Stimulated activated CD8-positive, alpha-beta memory T cell treated with anti-CD3 and anti-CD28 coated beads, Interleukin-4, amount 100 ng/mL, for 1 hour (primary cell): ENCODE data around the gene SLC9C1.

Experiments used
- DNase-seq, 2 donors: peaks; one replicate each; pipeline ENCODE4 v3.0.0-alpha.2; 2020; ENCODE audit warnings: low read depth in 2 of 2, low spot score in 1 of 2

SLC9C1 gene

DNA sequence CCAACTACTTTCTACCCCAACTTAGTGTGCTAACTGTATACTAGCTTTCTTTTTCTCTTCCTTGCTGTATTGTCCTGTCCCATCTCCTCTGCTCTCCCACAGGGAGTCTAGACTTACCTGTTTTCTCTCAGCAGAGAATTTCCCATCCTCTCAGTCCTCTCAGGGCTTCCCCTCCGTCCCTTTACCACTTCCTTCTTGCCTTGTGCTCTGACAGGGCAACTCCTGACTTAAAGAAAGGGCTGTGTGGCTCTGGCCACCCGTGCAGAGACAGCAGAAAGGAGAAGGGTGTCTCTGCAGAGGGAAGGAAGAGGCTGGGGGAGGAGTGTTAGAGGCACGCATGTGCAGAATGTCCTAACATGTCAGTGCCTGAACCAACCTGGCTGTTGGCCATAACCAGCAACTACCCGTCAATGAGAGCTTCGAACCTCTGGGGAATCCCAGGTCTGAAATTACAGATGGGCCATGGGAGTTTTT, 161.0 kb downstream of the SLC9C1 start, which contains the start of gene GCSAM:
Gene GCSAM (minus strand): TSS at position 274 of the 474 bp plus-strand sequence. CDS start 128 bp downstream, at position 146.
- peak in 1 of 2 donors; percentile 38 for DNase-seq

DNA sequence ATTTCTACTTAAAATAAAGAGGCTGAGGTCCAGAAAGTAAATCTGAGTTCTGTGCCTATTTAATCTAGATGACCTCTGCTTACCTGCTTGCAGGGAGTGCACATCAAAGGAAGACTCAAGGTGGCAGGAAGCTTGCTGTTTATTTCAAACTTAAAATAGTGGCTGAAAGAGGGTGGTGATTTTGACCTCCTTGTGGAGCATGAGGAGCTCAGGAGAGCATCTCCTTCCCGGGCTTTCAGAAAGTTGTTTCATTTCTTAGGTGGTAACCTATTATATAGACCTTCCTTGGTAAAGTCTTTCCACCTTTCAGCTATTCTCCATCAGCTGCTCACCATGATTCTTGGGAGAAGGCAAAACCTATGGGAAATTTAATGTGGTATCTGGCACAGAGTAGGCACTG, 161.5 kb downstream of the SLC9C1 start:
- no peak for DNase-seq

DNA sequence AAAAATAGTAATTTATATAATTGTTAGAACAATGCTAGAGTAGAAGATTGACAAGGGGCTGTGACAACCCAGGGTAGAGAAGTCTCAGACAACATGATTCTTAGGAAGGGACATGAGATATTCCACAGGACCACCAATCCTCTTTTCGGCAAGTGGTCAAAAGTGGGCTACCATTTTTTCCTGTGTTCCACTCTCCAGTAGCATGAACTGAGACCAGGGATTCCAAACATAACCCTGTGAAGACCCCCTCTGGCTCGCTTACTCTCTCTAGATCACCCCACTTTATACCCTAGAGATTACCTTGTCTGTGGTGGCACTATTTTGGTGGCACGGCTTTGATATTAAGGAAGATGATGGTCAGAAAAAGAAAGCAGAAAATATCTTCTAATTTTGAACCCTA, 161.9 kb downstream of the SLC9C1 start:
- DNase-seq = no peak

DNA sequence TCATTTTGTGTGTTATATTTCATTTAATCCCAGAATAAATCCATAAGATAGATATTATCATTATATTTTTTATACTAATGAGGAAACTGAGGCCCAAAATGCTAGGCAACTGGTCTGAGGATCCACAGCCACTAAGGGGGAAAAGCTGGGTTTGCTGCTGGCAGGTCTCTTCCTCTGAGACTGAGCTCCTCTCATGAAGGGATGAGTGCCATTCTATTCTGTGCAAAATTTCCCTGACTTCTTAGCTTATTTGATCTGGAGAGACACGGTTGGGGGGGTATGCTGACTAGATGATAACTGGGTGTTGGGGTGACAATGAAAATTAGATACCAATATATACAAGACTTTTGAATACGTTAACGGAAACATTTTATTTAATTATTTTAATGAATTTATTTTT, 162.9 kb downstream of the SLC9C1 start:
- no peak for DNase-seq

DNA sequence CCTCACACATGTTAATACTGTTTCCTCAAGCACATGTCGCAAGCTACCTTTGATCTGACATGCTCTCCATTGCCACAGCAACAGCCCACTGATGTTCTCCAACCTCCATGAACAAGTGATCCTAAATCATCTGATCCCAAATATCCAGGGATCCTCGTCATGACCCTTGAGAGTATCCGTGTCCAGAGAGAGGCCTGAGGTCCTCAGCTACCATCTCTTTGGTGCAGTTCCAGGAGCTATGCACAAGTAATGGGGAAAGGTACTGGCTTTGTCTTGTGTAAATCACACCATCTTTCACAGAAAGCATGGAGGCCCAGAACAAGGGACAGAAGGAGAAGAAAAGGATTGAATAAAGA, 163.4 kb downstream of the SLC9C1 start:
- no peak for DNase-seq

DNA sequence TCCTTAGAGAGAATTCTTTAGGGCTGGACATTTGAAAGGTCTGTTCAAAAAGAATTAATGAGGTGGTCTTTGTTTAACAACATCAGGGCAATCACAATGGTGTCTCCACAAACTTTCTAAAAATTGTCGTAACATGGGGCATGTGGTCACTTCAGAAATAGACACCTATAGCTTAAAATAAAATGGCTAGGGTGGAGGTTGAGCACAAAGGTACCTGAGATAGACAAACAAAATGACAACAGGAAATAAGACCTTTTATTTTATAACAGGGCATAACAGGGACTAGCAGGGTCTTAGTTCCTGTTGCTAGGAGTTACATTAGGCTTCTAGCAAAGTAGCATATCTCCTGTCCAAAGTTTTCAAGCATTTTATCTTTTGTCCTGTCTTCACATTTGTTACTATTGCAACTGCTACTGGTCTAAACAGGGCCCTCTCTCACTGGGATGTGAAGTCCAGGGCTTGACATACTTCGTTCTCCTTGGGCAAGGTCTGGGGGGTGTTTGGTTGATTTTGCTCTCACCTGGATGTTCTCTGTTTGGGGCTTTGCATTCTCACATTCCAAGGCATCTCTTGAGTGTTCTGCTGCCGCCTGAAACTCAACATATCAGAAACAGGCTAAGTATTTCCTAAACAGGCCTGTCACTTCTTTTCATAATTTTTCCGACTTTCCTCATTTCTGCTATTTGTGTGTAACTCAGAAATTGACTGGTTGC, 163.9 kb downstream of the SLC9C1 start:
- DNase-seq = no peak

DNA sequence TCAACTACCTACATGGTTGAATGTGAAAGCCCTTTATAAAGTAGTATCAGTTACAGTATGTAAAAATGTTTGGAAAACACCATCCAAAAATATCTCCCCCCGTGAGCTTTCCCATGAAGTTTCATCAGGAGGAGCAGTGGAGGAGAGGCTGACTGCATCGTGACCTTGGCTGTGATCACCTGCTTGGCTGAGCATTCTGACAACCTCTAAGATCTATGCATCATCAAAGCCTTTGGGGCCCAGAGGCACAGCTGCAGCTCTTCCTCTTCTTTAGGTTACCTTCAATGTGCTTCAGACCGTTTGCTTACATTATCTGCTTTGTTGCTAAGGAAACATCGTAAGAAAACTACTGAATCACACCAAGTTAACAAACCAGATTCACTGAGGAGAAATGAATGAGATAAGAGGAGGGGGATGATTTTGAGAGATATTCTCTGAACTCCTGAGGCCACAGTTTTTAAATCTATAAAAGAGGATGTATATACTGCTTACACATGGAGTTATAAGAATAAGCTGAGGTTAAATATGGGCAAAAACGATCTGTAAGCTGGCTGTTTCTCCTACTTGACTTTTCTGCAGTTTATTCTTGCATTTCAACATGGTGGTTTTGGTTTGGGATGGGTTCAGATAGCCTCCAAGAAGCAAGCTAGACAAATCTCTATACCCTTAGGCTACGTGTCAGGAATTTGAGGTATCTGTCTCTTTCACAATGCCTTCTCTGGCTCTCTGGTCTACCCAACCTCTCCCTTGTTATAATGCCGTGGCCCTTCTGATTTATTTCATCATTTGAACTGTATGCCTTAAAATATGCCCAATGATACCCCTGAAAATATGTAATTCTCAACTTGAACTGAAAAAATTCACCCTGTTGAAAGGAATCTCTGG, 164.9 kb downstream of the SLC9C1 start:
- DNase-seq = peak in 1 of 2 donors; percentile 13

DNA sequence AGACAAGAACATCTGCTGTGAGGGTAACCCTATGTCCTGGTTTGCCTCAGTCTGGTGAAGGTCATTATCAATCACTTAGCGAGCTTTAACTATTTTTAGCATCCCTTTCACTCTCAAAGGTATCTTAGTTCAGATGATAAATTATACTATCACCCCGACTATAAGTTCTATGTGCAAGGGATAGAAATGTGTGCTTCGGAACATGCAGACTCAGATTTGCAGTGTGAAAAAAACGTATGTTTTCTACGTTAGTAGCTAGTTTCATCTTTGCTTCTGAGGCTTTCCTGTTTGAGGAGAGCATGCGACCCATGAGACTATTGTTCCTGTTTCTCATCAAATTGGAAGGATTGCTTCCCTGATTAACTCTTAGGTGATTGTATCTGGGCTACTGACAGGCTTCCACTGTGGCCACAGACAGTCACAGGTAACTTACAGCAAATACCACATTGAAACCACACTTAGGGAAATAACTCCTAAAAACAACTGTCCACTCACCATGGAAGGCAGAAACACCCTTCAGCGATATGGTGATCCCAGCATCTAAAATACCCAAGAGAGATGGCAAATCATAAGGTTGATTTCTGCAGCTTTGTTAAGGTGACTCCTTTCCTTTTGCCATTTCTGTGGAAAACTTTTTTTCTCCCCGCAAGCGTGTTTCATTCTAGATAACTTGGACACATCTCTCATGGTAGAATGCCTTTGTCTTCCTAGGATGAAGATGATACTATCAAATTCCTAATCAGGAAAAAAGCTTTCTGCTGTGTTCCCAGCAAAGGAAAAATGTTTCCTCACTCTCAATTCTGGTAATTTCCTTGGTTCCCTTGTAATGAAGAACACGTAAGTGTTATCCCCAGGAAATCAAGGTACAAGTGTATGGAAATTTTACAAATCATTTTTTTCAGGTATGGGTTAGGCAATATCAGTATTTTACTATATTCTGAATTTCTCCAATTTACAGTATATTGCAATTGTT, 166.2 kb downstream of the SLC9C1 start:
- no peak for DNase-seq

DNA sequence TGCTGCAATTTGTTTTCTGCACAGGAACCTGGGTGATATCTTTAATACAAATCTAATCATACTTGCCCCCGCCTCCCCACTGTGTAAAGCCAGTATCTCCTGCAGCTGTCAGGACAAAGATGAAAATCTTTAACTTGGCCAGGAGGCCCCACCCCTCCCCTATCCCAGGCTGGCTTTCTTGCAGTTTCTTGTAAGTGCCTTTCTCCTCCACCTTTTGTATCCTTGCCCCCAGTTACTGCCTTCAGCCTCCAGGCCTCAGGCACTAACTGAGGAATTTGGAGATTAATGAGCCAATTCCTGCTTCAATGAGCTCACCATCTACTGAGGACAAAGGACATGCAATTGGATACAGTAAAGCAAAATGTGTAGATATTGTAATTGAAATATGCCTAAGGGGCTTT, 167.5 kb downstream of the SLC9C1 start:
- DNase-seq = no peak

DNA sequence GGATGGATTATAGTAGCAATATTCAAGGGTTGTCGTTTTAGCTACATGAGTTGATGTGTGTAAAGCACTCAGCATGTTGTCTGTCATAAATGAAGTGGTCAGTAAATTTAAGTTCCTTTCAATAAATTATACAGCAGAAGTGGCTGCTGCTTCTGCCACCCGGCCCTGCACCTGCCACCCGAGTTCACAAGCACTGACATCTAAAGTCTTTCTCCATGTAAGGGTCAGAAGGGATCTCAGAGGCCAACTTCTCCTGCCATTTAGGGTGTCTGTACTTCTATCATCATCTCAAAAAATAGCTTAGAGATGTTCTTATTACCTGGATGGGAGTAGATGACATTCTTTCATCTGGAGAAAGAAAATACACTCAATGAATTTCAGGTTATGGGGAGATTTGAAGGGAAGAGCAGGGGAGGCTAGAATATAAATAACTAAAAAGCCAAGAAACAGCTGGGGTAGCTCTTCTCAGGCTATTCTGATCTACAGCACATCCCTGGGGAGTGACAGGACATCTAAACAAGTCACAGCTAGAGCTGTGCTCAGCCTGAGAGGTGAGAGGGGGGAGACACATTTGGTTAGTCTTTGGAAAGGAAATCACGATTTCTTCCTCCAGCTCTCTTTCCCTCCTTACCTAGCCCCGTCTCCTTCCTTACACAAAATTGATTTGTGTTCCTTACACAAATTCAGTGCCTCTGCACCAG, 169.0 kb downstream of the SLC9C1 start:
- no peak for DNase-seq

DNA sequence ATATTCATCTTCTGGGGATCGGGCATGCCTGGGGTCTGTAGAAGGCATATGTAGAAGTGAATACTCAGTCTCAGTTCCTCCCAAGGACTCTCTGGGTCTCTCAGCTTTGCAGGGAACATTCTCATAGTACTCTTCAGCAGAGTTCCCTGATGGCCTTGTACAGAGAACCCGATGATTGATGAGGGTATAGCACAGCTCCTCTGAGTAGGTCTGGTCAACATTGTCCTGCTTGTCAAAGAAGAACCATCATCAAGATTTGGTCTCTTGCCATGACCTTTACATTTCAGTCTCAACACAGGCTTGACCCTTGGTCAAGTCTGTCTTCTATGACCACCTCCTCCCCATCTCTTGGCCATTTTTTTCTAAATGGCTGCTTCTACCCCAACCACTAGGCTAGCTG, 170.5 kb downstream of the SLC9C1 start:
- DNase-seq = no peak

DNA sequence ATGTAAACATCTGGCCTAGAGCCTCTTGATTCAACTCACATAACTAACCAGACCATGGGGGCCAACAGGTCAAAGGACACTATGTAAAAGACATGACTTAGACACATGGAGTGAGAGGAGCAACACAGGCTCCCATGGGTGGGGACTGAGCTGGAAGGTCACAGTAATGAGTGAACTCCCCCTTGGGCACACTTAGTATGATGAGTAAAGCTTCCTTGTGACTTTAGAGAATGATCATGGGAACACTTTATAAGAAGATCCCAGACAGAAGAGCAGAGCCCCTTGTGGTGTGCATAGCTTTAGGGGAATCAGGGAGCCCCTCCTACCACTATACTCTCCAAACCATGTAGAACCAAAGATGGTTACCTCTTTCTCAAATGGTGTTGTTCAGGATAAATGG, 171.1 kb downstream of the SLC9C1 start:
- DNase-seq = no peak

DNA sequence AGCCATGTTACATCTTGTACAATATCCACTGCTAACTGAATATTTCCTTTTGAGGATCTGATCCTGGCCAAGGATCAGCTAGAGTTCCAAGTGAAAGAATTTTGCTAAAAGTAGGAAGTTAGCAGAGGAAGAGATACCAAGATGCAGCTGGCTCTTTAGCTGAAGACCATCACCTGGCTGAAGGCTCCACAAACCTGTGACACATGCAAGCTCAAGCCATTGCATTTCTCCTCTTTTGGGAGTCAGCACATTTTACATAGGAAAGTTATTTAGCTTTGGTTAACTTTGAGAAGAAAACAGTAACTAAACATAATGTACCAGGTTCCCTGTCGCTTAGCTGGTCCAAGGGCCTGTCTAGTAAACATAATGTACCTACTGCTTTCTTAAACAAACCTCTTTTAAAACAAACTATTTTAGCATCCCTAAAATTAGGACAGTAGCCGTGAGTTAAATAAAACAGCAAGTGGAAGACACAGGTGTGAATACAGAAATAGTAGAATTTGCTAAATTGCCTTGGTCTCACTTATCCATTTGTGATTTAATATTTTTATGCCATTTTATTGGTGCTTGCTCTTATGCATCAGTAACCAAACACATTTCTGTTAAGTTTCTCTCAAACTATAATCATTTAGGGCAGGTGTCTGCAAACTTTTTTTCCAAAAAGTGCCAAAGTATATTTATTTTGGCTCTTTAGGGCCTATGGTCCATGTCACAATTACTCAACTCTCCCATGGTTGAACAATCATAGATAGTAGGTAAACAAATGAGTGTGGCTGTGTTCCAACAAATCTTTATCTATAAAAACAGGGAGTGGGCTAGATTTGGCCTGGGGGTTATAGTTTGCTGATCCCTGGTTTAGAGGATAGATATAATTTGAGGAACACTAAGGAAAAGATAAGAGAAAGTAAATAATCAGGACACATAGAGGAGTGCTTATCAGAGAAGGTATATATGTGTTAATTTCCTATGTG, 172.2 kb downstream of the SLC9C1 start:
- no peak for DNase-seq

DNA sequence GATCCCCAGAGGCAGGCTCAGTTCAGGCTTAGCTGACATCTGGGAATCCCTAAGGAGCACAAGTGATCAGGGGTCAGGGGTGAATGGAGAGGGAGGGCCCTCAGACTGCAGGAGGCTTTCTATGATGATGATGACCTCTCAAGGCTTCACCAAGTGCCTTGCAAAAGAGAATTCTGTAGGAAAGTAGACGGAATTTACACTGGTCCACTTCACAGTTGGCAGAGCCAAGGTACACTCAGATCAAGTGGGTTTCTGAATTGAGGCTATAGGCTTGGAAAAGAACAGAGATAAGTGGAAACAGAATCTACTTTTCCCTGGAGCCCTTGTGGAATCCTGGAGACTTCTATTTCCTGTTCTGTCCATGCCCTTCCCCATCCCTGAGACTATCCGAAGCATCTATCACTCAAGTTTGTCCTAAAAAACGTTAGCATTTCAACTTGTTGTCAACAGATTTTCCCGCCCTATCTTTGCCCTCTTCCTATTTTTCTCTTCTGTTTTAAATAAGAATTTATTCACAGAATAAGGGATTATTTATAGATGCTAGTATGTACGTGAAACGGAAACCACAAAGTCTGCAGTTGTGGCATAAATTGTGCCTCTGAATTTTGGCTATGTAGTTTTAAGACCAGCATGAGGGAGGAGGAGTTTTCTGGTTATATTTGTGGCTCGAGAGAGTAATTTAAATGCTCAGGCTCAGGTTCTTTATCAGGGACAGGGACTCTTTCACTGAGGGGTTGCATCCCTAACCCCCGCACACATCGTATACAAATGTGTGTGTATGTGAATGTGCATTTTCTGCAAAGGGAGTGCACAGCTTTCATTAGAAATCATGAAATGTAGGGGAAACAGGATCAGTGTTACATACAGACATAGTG, 173.8 kb downstream of the SLC9C1 start:
- no peak for DNase-seq

DNA sequence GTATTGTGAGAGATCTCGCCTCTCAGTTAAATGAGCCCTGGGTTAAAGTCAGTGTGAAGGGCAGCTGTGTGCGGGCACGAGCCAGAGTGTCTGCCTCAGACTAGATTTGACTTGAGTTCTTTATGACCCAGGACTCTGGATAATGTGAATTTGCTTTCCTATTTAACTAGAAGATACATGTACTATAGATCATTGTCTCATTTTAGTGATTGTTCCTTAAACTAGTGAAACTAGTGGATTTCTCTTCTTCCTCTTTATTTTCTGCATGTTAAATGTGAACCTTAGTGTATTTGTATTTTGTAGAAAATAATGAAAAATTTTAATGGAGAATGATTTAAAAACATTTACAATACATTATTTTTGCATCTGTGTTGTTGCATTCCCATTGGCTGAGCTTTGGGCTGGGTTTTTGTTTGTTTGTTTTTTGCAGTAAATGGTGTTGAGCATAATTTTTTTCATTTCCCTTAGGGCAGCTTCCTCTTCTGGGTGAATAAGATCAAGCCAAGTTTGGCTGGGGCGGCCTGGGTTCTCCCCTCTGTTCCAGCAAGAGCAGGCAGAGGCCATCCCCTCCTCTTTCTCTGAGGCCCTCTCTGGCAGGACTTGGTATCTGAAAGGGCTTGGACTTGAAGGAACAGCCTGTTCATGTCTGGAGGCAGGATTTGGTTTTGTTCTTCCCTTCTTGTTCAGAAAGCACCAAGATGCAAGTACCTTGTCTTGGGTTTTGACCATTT, 176.0 kb downstream of the SLC9C1 start:
- DNase-seq = no peak

DNA sequence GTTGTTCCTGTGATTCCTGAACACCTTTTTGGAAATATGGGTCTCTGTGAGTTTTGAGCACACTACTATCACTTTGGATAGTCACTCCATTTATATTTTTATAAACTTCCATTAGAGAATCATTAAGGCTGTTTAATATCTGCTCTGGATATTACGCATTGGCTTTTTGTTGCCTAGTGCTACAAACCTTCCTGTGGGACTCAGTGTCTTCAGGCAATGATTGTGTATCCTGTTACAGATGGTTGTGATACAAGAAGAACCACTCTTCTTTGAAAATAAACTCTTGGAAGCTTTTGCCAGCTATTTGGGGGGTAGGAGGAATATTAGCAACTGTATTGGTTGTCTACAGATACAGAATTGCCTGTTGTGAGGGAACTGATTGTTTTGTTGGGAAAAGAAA, 176.6 kb downstream of the SLC9C1 start:
- DNase-seq = no peak

DNA sequence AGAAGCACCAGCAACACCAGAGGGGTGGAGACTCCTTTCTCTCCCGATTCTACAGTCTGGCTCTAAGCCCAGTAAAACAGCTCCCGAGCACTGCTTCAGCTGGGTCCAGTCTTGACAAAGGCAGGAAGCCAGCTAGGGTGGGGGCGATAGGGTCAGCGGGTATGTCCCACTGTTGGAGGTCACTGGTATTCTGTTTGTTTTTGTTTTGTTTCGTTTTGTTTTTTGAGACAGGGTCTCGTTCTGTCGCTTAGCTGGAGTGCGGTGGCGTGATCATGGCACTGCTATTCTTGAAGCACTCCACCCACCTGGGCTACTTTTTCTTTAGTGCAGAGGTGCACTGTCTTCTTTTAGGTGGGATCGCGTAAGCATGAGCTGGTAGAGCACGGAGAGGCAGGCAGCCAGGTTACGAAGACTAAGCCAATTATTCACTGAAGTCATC, 177.2 kb downstream of the SLC9C1 start:
- no peak for DNase-seq
